IPS-15b (cell line): Measurements from ENCODE around the gene DIDO1.
A peak's percentile ranks its signal among the peaks of the same experiment; 100 is the strongest.
"Not testable (repeated sequence)": the region's sequence is repeated elsewhere in the genome, so short reads cannot be mapped to it uniquely, and the experiment has no call there.

Experiments used
- H3K27me3 ChIP-seq: one replicate; pipeline ENCODE4 v1.6.1; 2013; ENCODE audit warnings: low read length; ENCODE audit not compliant: control insufficient read depth, insufficient read depth
- H3K36me3 ChIP-seq: one replicate; pipeline ENCODE4 v1.6.1; 2013; ENCODE audit warnings: low read length; ENCODE audit not compliant: control insufficient read depth, insufficient read depth
- H3K4me1 ChIP-seq: one replicate; pipeline ENCODE4 v1.6.1; 2013; ENCODE audit warnings: mild to moderate bottlenecking, low read length; ENCODE audit not compliant: control insufficient read depth, insufficient read depth
- H3K4me3 ChIP-seq: one replicate; pipeline ENCODE4 v1.5.1; 2013; ENCODE audit warnings: low read depth, low read length
- H3K9ac ChIP-seq: one replicate; pipeline ENCODE4 v1.6.1; 2013; ENCODE audit warnings: low read depth, mild to moderate bottlenecking, low read length
- H3K9me3 ChIP-seq: one replicate; pipeline ENCODE4 v1.6.1; 2013; ENCODE audit warnings: mild to moderate bottlenecking, low read length; ENCODE audit not compliant: control insufficient read depth, insufficient read depth

Gene DIDO1

GRCh38 chr20:62855120-62855519, 71.2 kb downstream of the DIDO1 start:
- Histone ChIP-seq H3K9me3 (no peaks in the 10 kb centered on the region), H3K9ac (no peak overlapping the region), H3K4me1 (peaks cover under 1% of the 10 kb centered on the region), H3K4me3 (no peak overlapping the region), H3K27me3 (no peaks in the 10 kb centered on the region), H3K36me3 (peaks cover 36% of the 10 kb centered on the region)

DNA sequence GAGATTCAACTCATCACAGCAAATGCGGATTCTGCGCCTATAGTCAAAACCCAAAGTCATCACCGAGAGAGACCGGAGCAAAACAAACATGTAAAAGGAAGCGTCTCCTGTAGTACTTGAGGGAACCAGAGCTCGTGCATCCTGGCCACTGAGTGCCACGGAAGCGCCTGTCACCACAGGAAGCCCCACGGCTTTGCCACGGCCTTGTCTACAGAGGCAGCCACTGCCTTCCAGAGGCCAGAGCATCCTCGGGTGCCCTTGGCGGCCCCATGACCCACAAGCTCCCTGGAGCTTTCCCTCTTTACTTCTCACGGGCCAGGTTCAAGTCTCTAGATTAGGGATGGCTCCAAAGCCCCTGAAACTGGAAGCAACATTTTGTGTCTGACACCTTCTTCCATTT, 72.2 kb downstream of the DIDO1 start:
- no peak overlapping the region for H3K9ac ChIP-seq
- H3K27me3 ChIP-seq, result no peaks in the 10 kb centered on the region
- H3K9me3 ChIP-seq, result no peaks in the 10 kb centered on the region
- H3K36me3 ChIP-seq, result peaks cover 36% of the 10 kb centered on the region
- H3K4me3 ChIP-seq, result no peak overlapping the region
- no peaks in the 10 kb centered on the region for H3K4me1 ChIP-seq

DNA sequence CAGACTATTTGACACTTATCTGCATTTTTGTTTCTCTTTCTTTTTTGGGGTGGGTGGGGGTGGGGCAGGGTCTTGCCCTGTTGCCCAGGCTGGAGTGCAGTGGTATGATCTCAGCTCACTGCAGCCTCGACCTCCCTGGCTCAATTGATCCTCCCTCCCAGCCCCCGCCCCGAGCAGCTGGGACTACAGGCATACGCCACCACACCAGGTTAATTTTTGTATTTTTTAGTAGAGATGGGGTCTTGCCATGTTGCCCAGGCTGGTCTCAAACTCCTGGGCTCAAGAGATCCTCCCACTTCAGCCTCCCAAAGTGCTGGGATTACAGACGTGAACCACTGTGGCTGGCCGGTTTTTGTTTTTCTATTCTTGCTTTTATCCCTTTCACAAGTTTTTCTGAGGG, 73.0 kb downstream of the DIDO1 start:
- H3K4me3 ChIP-seq, H3K9ac ChIP-seq, H3K4me1 ChIP-seq, H3K27me3 ChIP-seq, H3K9me3 ChIP-seq: not testable (repeated sequence)
- H3K36me3 ChIP-seq, result peaks cover 36% of the 10 kb centered on the region

DNA sequence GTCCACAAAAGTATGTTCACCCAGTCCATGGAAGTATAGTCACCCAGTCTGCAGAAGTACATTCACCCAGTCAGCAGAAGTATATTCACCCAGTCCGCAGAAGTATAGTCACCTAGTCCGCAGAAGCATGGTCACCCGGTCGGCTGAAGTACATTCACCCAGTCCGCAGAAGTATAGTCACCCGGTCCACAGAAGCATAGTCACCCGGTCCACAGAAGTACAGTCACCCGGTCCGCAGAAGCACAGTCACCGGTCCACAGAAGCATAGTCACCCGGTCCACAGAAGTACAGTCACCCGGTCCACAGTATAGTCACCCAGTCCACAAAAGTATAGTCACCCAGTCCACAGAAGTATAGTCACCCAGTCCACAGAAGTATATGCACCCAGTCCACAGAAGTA, 73.5 kb downstream of the DIDO1 start:
- H3K27me3 ChIP-seq, result no peaks in the 10 kb centered on the region
- H3K4me1 ChIP-seq, result no peaks in the 10 kb centered on the region
- peaks cover 37% of the 10 kb centered on the region for H3K36me3 ChIP-seq
- no peaks in the 10 kb centered on the region for H3K9me3 ChIP-seq
- H3K4me3 ChIP-seq, result no peak overlapping the region
- no peak overlapping the region for H3K9ac ChIP-seq

DNA sequence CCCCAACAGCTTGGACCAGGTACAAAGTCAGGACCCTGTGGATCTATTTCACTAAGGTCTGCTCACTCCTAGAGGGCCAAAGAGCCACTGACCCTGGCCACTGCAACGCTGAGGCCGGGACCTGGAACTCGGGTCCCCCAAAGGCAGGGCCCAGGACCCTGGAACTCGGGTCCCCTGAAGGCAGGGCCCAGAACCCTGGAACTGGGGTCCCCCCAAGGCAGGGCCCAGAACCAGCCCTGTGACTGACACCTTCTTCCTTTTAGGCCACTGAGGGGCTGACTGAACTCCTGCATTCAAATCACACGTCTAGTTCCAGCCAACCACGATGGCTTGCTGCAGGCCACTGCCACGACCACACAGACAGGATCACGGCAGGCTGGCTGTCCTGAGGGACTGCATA, 74.1 kb downstream of the DIDO1 start:
- Histone ChIP-seq H3K4me1 (no peaks in the 10 kb centered on the region), H3K27me3 (no peaks in the 10 kb centered on the region), H3K4me3 (no peak overlapping the region), H3K9me3 (no peaks in the 10 kb centered on the region), H3K36me3 (peaks cover 35% of the 10 kb centered on the region), H3K9ac (no peak overlapping the region)

DNA sequence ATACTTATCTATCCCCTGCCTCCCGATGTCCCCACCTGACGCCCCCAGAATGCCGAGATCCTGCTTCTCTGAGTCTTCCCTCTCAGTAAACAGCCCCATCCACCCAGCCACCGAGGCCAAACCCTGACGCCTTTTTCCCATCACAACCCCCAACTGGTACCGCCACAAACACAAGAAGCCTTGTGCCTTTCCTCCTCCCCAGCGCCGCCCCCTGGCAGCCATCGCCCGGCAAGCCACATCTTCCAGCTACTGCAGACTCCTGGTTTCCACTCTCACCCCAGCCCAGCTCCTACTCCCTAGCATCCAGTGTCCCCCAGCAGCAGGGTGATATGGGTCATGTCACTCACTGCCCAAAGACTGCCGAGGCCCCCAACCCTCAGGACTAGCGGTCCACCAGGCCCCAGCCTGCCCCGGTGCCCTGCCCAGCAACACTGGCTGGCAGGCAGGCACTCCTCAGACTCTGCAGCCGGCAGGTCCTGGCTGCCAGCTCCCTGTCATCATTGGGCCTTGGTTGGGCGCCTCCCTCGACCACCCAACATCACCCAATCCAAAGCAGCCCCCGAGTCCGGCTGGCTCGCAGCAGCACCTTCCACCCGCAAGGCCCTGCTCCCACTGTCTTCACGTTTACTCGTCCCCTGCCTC, 75.9 kb downstream of the DIDO1 start:
- no peaks in the 10 kb centered on the region for H3K27me3 ChIP-seq
- H3K9ac ChIP-seq, result peak overlapping the region; percentile 24
- no peaks in the 10 kb centered on the region for H3K9me3 ChIP-seq
- H3K4me1 ChIP-seq, result no peaks in the 10 kb centered on the region
- H3K36me3 ChIP-seq, result peaks cover 30% of the 10 kb centered on the region
- H3K4me3 ChIP-seq, result no peak overlapping the region

- Histone ChIP-seq H3K4me3 (no peak overlapping the region), H3K27me3 (no peaks in the 10 kb centered on the region), H3K9me3 (no peaks in the 10 kb centered on the region), H3K4me1 (no peaks in the 10 kb centered on the region), H3K9ac (no peak overlapping the region), H3K36me3 (peaks cover 26% of the 10 kb centered on the region)
These were observed 76.9 kb downstream of the DIDO1 start for GRCh38 chr20:62849431-62849830.

GRCh38 chr20:62848917-62849316, 77.4 kb downstream of the DIDO1 start:
- not testable (repeated sequence) for H3K4me3 ChIP-seq, H3K9me3 ChIP-seq, H3K4me1 ChIP-seq, H3K27me3 ChIP-seq, H3K9ac ChIP-seq
- peaks cover 21% of the 10 kb centered on the region for H3K36me3 ChIP-seq

GRCh38 chr20:62846166-62846890, 80.0 kb downstream of the DIDO1 start:
- Histone ChIP-seq H3K36me3 (peaks cover 3% of the 10 kb centered on the region), H3K4me1 (no peaks in the 10 kb centered on the region), H3K27me3 (no peaks in the 10 kb centered on the region), H3K4me3 (no peak overlapping the region), H3K9ac (no peak overlapping the region), H3K9me3 (no peaks in the 10 kb centered on the region)

DNA sequence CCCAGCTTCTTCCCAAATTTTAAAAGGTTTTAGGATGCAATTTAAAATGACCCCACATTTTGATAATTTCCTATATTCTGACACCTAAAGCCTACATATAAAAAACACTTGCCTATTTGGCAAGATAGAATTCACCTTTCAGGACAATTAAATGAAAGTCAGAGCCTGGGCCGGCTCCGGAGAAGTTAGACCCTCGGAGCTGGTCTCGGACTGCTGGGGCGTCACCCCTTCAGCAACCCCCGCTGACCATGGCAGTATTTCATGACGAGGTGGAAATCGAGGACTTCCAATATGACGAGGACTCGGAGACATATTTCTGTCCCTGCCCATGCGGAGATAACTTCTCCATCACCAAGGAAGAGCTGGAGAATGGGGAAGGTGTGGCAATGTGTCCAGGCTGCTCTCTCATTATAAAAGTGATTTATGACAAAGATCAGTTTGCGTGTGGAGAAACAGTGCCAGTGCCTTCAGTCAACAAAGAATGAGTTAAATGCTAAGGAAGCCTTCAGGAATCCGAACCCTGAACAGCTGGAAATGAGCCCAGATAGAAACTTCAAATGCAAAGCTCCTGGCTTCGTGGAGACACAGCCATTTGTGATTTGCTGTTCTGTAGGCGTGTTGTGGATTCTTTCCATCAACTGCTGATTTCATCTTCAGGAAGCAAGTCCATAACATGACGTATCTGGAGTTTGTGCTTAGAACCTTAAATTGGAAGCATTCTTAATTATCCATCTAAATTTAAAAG, 80.7 kb downstream of the DIDO1 start:
- no peak overlapping the region for H3K4me3 ChIP-seq
- no peaks in the 10 kb centered on the region for H3K27me3 ChIP-seq
- no peaks in the 10 kb centered on the region for H3K4me1 ChIP-seq
- no peak overlapping the region for H3K9ac ChIP-seq
- H3K9me3 ChIP-seq, result no peaks in the 10 kb centered on the region
- peaks cover 4% of the 10 kb centered on the region for H3K36me3 ChIP-seq

DNA sequence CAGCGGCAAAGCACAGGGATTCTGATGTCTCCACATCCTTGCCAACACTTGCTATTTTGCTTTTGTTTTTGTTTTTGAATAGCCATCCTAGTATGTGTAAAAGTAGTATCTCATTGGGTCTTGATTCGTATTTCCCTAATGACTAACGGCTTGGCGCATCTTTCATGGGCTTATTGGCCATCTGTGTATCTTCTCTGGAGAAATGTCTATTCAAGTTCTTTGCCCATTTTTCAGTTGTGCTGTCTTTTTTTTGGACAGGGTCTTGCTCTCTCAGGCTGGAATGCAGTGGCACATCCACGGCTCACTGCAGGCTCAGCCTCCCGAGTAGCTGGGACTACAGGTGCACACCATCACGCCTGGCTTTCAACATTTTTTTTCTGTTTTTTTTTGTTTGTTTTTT, 82.1 kb downstream of the DIDO1 start:
- Histone ChIP-seq H3K36me3 (peaks cover 10% of the 10 kb centered on the region), H3K9me3 (no peaks in the 10 kb centered on the region), H3K4me3 (no peak overlapping the region), H3K4me1 (no peaks in the 10 kb centered on the region), H3K27me3 (no peaks in the 10 kb centered on the region), H3K9ac (no peak overlapping the region)

GRCh38 chr20:62843656-62844055, 82.6 kb downstream of the DIDO1 start:
- Histone ChIP-seq H3K27me3 (no peaks in the 10 kb centered on the region), H3K9me3 (no peaks in the 10 kb centered on the region), H3K36me3 (peaks cover 10% of the 10 kb centered on the region), H3K4me3 (no peak overlapping the region), H3K4me1 (no peaks in the 10 kb centered on the region), H3K9ac (no peak overlapping the region)
